Measurements from ENCODE around the gene RBBP8NL. TPM values are rescaled to one million over a fixed set of nuclear protein-coding genes. Genes with fewer than 3 reads are reported as not detected.

The RBBP8NL gene
- polyA plus RNA-seq, 1 donor (not counting 4 experiments of a cell fraction or from before 2014, with no cell fraction given), result 0.13 TPM

DNA sequence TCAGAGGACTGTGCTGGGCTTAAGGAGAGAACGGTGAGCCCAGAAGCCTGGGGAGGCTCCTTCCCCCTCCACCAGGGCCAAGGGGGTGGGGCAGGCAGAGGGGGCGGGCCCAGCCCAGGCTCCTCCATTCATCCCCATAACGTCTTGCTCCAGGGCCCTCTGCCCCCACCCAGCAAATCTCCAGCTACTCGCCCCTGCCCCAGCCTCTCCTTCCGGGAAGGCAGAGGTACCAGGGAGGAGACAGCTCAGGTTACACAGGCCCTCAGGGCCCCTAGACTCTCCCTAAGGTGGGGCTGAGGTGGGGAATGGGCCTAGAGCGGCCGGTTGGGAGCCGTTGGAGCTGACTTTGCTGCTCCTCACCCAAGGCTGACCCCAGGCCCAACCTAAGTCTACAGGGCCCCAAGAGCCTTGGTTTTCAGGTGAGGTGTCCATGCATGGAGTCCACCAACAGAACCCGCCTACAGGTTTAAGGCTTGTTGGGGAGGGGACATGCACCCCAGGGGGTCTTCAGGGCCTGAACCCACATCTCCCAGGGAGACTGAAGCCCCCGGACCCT is 61.4 kb downstream of the RBBP8NL start:
- DNase-seq (ENCODE audit: low read depth, low spot score), result no peak
- H3K36me3 ChIP-seq (ENCODE audit: control insufficient read depth in 2 of 2, extremely low read depth in 1 of 2, insufficient read depth in 2 of 2, low read length in 2 of 2), result peaks cover 5 to 10% of the 10 kb centered on the region in 2 experiments
- peaks cover 42% of the 10 kb centered on the region for H3K79me2 ChIP-seq (ENCODE audit: control insufficient read depth, insufficient read depth, low read length)
- H4K20me1 ChIP-seq (ENCODE audit: control insufficient read depth, extremely low read depth, insufficient read depth, low read length), result peaks cover 29% of the 10 kb centered on the region
- TF ChIP-seq CTCF (optimal IDR thresholded peaks at IDR 0.05 in 1 of 3, IDR thresholded peaks at IDR 0.05 in 1 of 3, conservative IDR thresholded peaks at IDR 0.05 in 1 of 3; ENCODE audit: extremely low read depth in 1 of 3, insufficient read depth in 2 of 3, low read length in 3 of 3), result no peak
- TF ChIP-seq EZH2 (IDR thresholded peaks at IDR 0.05; ENCODE audit: low read length), result no peak
- no peak for FAIRE-seq
- H3K4me1 ChIP-seq (ENCODE audit: control insufficient read depth, extremely low read depth, insufficient read depth, low read length), result peaks cover 75% of the 10 kb centered on the region
- H3K27ac ChIP-seq (ENCODE audit: control insufficient read depth, insufficient read depth, low read length), result peak overlapping the region; percentile 69
- H3K4me2 ChIP-seq (ENCODE audit: control insufficient read depth, extremely low read depth, insufficient read depth, low read depth, low read length), result peak overlapping the region; percentile 96
- H3K9ac ChIP-seq (ENCODE audit: control insufficient read depth, extremely low read depth, insufficient read depth, low read length), result peak overlapping the region; percentile 80
- H3K9me1 ChIP-seq (ENCODE audit: control insufficient read depth, extremely low read depth, insufficient read depth, low read length), result no peaks in the 10 kb centered on the region
- no peak overlapping the region for H2AFZ ChIP-seq (ENCODE audit: control insufficient read depth, low read length)
- H3K27me3 ChIP-seq (ENCODE audit: control insufficient read depth, extremely low read depth, insufficient read depth, low read length), result no peaks in the 10 kb centered on the region
- H3K9me3 ChIP-seq (ENCODE audit: control insufficient read depth, low read depth, low read length), result no peaks in the 10 kb centered on the region
- peak overlapping the region; percentile 88 to 93 (median 92) for H3K4me3 ChIP-seq (ENCODE audit: control insufficient read depth in 2 of 3, extremely low read depth in 1 of 3, insufficient read depth in 2 of 3, low read depth in 1 of 3, low read length in 3 of 3)
- dilution Hi-C loops (cut with MboI; ENCODE audit: extremely low pct_ligation_motif_present, low sequenced_read_pairs), result no loop called here

DNA sequence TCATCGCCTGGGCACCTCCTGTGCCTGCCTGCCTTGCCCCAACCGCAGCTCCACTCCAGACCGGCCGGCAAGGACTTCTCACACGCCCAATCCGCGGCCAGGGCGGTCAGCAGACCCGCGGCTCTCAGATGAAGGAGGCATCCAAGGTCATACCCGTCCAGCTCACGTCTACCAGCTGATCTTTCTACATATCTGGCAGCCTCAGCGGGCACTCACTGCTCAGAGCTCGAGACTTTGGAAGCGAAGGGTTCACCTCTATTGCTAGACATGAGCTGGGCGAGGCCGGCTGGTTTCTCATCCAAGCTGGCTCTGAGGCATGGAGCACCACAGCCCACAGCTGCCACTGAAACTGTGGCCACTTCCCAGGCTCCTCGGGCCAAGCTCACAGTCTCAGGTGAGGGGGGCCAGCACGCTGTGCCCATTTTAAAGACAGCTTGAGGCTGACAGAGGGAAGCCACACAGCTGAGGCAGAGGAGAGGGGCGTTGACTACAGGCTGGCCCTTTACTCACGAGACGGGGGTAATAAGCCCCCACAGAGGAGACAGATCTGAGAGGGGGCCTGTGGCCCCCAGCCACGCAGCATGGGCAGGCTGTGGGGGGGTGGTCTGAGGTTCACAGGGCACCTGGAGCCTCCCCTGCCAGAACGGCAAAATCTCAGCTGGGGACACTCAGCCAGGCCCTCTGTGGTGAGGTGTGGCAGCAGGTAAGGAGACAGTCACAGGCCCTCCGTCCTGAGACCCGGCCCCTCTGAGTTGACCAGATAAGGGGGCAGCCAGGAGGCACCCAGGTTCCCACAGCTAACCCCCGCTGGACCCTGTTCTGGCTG is 62.2 kb downstream of the RBBP8NL start:
- H3K9me1 ChIP-seq (ENCODE audit: control insufficient read depth, extremely low read depth, insufficient read depth, low read length), result no peaks in the 10 kb centered on the region
- H4K20me1 ChIP-seq (ENCODE audit: control insufficient read depth, extremely low read depth, insufficient read depth, low read length), result peaks cover 29% of the 10 kb centered on the region
- peaks cover 5 to 10% of the 10 kb centered on the region in 2 experiments for H3K36me3 ChIP-seq (ENCODE audit: control insufficient read depth in 2 of 2, extremely low read depth in 1 of 2, insufficient read depth in 2 of 2, low read length in 2 of 2)
- TF ChIP-seq EZH2 (IDR thresholded peaks at IDR 0.05; ENCODE audit: low read length) (no peak), CTCF (optimal IDR thresholded peaks at IDR 0.05 in 1 of 3, IDR thresholded peaks at IDR 0.05 in 1 of 3, conservative IDR thresholded peaks at IDR 0.05 in 1 of 3; ENCODE audit: extremely low read depth in 1 of 3, insufficient read depth in 2 of 3, low read length in 3 of 3) (no peak)
- H3K4me2 ChIP-seq (ENCODE audit: control insufficient read depth, extremely low read depth, insufficient read depth, low read depth, low read length), result peak overlapping the region; percentile 96
- H3K4me1 ChIP-seq (ENCODE audit: control insufficient read depth, extremely low read depth, insufficient read depth, low read length), result peaks cover 72% of the 10 kb centered on the region
- peak overlapping the region; percentile 64 to 93 (median 92) for H3K4me3 ChIP-seq (ENCODE audit: control insufficient read depth in 2 of 3, extremely low read depth in 1 of 3, insufficient read depth in 2 of 3, low read depth in 1 of 3, low read length in 3 of 3)
- H3K27me3 ChIP-seq (ENCODE audit: control insufficient read depth, extremely low read depth, insufficient read depth, low read length), result no peaks in the 10 kb centered on the region
- H3K9me3 ChIP-seq (ENCODE audit: control insufficient read depth, low read depth, low read length), result no peaks in the 10 kb centered on the region
- no peak for FAIRE-seq
- no peak for DNase-seq (ENCODE audit: low read depth, low spot score)
- no peak overlapping the region for H2AFZ ChIP-seq (ENCODE audit: control insufficient read depth, low read length)
- H3K9ac ChIP-seq (ENCODE audit: control insufficient read depth, extremely low read depth, insufficient read depth, low read length), result peak overlapping the region; percentile 62
- peak overlapping the region; percentile 49 for H3K27ac ChIP-seq (ENCODE audit: control insufficient read depth, insufficient read depth, low read length)
- dilution Hi-C loops (cut with MboI; ENCODE audit: extremely low pct_ligation_motif_present, low sequenced_read_pairs), result no loop called here
- H3K79me2 ChIP-seq (ENCODE audit: control insufficient read depth, insufficient read depth, low read length), result peaks cover 44% of the 10 kb centered on the region
